Measurements from ENCODE around the gene ILDR1.

DNA sequence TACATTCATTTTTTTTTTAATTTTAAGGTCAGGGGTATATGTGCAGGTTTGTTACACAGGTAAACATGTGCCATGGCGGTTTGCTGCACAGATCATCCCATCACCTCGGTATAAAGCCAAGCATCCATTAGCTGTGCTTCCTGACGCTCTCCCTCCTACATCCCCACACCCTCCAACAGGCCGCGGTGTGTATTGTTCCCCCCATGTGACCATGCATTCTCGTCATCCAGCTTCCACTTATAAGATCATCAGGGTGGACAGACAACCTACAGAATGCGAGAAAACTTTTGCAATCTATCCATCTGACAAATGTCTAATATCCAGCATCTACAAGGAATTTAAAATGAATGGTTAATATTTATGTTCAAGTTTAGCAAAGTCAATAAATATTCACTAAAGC lies 19.4 kb downstream of the ILDR1 start:
- TF ChIP-seq, protein P1, sequence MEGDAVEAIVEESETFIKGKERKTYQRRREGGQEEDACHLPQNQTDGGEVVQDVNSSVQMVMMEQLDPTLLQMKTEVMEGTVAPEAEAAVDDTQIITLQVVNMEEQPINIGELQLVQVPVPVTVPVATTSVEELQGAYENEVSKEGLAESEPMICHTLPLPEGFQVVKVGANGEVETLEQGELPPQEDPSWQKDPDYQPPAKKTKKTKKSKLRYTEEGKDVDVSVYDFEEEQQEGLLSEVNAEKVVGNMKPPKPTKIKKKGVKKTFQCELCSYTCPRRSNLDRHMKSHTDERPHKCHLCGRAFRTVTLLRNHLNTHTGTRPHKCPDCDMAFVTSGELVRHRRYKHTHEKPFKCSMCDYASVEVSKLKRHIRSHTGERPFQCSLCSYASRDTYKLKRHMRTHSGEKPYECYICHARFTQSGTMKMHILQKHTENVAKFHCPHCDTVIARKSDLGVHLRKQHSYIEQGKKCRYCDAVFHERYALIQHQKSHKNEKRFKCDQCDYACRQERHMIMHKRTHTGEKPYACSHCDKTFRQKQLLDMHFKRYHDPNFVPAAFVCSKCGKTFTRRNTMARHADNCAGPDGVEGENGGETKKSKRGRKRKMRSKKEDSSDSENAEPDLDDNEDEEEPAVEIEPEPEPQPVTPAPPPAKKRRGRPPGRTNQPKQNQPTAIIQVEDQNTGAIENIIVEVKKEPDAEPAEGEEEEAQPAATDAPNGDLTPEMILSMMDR (IDR thresholded peaks at IDR 0.05; ENCODE audit: low read depth, low read length): no peak
- TF ChIP-seq POLR2A (IDR thresholded peaks at IDR 0.05; ENCODE audit: extremely low read depth, insufficient read length): no peak
- TF ChIP-seq MYC (IDR thresholded peaks at IDR 0.05; ENCODE audit: low read depth, low read length): no peak
- TF ChIP-seq, protein P2, sequence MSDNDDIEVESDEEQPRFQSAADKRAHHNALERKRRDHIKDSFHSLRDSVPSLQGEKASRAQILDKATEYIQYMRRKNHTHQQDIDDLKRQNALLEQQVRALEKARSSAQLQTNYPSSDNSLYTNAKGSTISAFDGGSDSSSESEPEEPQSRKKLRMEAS (IDR thresholded peaks at IDR 0.05; ENCODE audit: low read depth, low read length): no peak

All from NB4 (cell line).